A673 (cell line): ENCODE data around the gene MYT1. TPM values are rescaled to one million over a fixed set of nuclear protein-coding genes. Genes with fewer than 3 reads are reported as not detected.
"Not testable (repeated sequence)": the region's sequence is repeated elsewhere in the genome, so short reads cannot be mapped to it uniquely, and the experiment has no call there.

Source experiments
- BruUV-seq: library from RNA; stranded (reverse); fragments of 400-500 nt; replicated peaks from 2 replicates; lab custom pipeline; 2021; lab: Mats Ljungman, UMichigan
- CTCF ChIA-PET: fragments of 300-600 bp; sonication (Branson Sonifier 250); formaldehyde crosslinking; loops from one replicate; lab custom pipeline; 2022; ENCODE audit warnings: antibody characterized with exemption; lab: Charles Lee
- POLR2A ChIA-PET: fragments of 300-600 bp; sonication (Branson Sonifier 250); formaldehyde crosslinking; loops from one replicate; lab custom pipeline; 2022; ENCODE audit warnings: antibody characterized with exemption; ENCODE audit not compliant: low non-redundant PET; lab: Charles Lee
- DNase-seq: peaks from one replicate; pipeline ENCODE4 v3.0.0-alpha.2; 2015; ENCODE audit warnings: low spot score
- H3K27ac ChIP-seq: fragments of 200-600 bp; sonication (generic); 2 replicates; pipeline ENCODE4 v1.5.1; 2016; ENCODE audit warnings: mixed run types, low read depth, mild to moderate bottlenecking, mixed read lengths, antibody characterized with exemption, low read length; ENCODE audit not compliant: poor library complexity, severe bottlenecking
- H3K27me3 ChIP-seq: fragments of 200-600 bp; sonication (generic); replicated peaks from 2 replicates; pipeline ENCODE4 v1.6.1; 2017; ENCODE audit warnings: mixed run types, low read depth, mild to moderate bottlenecking, mixed read lengths, antibody characterized with exemption, low read length; ENCODE audit not compliant: insufficient read depth, poor library complexity
- H3K36me3 ChIP-seq: fragments of 200-600 bp; sonication (generic); 2 replicates; pipeline ENCODE4 v1.6.1; 2016; ENCODE audit warnings: mixed run types, mild to moderate bottlenecking, mixed read lengths, antibody characterized with exemption, low read length; ENCODE audit not compliant: insufficient read depth, poor library complexity, severe bottlenecking
- H3K4me1 ChIP-seq: fragments of 200-600 bp; sonication (generic); 2 replicates; pipeline ENCODE4 v1.6.1; 2017; ENCODE audit warnings: mixed run types, mild to moderate bottlenecking, mixed read lengths, antibody characterized with exemption, low read length; ENCODE audit not compliant: insufficient read depth, poor library complexity, severe bottlenecking
- H3K4me3 ChIP-seq: fragments of 200-600 bp; sonication (generic); 2 replicates; pipeline ENCODE4 v1.5.1; 2016; ENCODE audit warnings: low read depth, mixed run types, mild to moderate bottlenecking, mixed read lengths, low read length; ENCODE audit not compliant: poor library complexity, severe bottlenecking
- H3K9me3 ChIP-seq: fragments of 200-600 bp; sonication (generic); 2 replicates; pipeline ENCODE4 v1.6.1; 2016; ENCODE audit warnings: mixed run types, low read depth, mild to moderate bottlenecking, mixed read lengths, antibody characterized with exemption, low read length; ENCODE audit not compliant: poor library complexity, severe bottlenecking
- CTCF ChIP-seq: fragments of 300-800, 200-600 bp; sonication (generic); conservative IDR thresholded peaks from 2 replicates; pipeline ENCODE4 v1.5.1; 2017; ENCODE audit warnings: low read depth, mild to moderate bottlenecking, antibody characterized with exemption, low read length, moderate library complexity, mixed read lengths
- EZH2 ChIP-seq: fragments of 200-600 bp; sonication (generic); IDR thresholded peaks from 2 replicates; pipeline ENCODE4 v1.6.1; 2017; ENCODE audit warnings: borderline replicate concordance, low read depth, mild to moderate bottlenecking, mixed read lengths, antibody characterized with exemption, low read length; ENCODE audit not compliant: poor library complexity, severe bottlenecking
- intact Hi-C: fragments of 100-400 bp; cut with micrococcal nuclease; formaldehyde crosslinking; loops from one replicate; pipeline ENCODE4 v1.10.0; 2022; ENCODE audit not compliant: unreplicated experiment
- total RNA-seq: library from RNA; stranded (reverse); gene quantifications from 2 replicates; pipeline ENCODE4 v1.2.3, GENCODE V29; 2021

The MYT1 gene
- total RNA-seq, 1 experiment from 2014 or later, result not detected

GRCh38 chr20:64186071-64186598, 21.9 kb downstream of the MYT1 start:
- Histone ChIP-seq H3K36me3 (no peaks in the 10 kb centered on the region), H3K4me1 (peaks cover 5% of the 10 kb centered on the region), H3K27ac (no peak overlapping the region), H3K27me3 (peaks cover 29% of the 10 kb centered on the region), H3K4me3 (no peak overlapping the region), H3K9me3 (no peaks in the 10 kb centered on the region)
- ChIA-PET POLR2A (no interaction called here), CTCF (no interaction called here)
- no TSS peak for BruUV-seq
- DNase-seq, result no peak
- intact Hi-C loops, result no loop called here
- TF ChIP-seq EZH2, result no peak
- no peak for TF ChIP-seq CTCF

DNA sequence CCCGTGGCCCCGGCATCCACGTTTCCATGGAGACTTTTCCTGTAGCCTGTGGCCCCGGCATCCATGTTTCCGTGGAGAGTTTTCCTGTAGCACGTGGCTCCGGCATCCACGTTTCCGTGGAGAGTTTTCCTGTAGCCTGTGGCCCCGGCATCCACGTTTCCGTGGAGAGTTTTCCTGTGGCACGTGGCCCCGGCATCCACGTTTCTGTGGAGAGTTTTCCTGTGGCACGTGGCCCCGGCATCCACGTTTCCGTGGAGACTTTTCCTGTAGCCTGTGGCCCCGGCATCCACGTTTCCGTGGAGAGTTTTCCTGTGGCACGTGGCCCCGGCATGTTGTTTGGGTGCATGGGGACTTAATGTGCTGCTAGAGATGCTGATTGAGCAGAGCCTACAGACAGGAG, 23.0 kb downstream of the MYT1 start:
- H3K9me3 ChIP-seq, BruUV-seq, H3K4me3 ChIP-seq, H3K27ac ChIP-seq, CTCF ChIA-PET, POLR2A ChIA-PET, DNase-seq, H3K36me3 ChIP-seq, H3K4me1 ChIP-seq, intact Hi-C loops: not testable (repeated sequence)
- H3K27me3 ChIP-seq, result peaks cover 31% of the 10 kb centered on the region

DNA sequence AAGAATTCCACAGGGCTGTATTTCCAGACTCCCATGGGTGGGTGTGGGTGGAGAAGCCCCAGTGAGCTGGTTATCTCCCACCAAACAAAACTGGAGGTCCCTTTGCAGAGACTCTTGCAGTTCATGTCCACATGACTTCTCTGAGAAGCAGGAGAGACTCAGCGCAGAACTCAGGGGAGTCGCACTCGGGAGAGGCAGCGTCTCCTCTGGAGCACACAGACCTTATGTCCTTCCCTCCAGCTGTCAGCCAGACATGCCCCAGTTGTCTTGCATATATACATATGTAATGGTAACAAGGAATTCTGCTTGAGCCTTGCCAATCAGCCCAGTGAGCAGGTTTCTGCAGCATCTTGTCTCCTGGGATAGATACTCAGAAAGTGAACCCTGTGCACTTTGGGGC, 23.8 kb downstream of the MYT1 start:
- H3K4me3 ChIP-seq, result no peak overlapping the region
- H3K9me3 ChIP-seq, result no peaks in the 10 kb centered on the region
- ChIA-PET POLR2A (no interaction called here), CTCF (interaction anchor here (0.6 kb wide), 1 partner anchor 1522 kb away, joined by 4 read pairs; no protein-coding TSS in a partner anchor)
- TF ChIP-seq EZH2 (no peak), CTCF (no peak)
- no peak for DNase-seq
- H3K4me1 ChIP-seq, result peaks cover 5% of the 10 kb centered on the region
- no peaks in the 10 kb centered on the region for H3K36me3 ChIP-seq
- peaks cover 34% of the 10 kb centered on the region for H3K27me3 ChIP-seq
- intact Hi-C loops, result no loop called here
- H3K27ac ChIP-seq, result no peak overlapping the region
- no TSS peak for BruUV-seq
